GM12872 (cell line): ENCODE results near the gene KCNJ6.

ENCODE experiments used
- TF ChIP-seq, protein P1 (sequence below): IDR thresholded peaks from 3 replicates; pipeline ENCODE4 v1.5.1; 2011; ENCODE audit warnings: low read depth, mild to moderate bottlenecking, low read length, moderate library complexity; ENCODE audit not compliant: insufficient read depth

Gene KCNJ6, protein sequence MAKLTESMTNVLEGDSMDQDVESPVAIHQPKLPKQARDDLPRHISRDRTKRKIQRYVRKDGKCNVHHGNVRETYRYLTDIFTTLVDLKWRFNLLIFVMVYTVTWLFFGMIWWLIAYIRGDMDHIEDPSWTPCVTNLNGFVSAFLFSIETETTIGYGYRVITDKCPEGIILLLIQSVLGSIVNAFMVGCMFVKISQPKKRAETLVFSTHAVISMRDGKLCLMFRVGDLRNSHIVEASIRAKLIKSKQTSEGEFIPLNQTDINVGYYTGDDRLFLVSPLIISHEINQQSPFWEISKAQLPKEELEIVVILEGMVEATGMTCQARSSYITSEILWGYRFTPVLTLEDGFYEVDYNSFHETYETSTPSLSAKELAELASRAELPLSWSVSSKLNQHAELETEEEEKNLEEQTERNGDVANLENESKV

DNA sequence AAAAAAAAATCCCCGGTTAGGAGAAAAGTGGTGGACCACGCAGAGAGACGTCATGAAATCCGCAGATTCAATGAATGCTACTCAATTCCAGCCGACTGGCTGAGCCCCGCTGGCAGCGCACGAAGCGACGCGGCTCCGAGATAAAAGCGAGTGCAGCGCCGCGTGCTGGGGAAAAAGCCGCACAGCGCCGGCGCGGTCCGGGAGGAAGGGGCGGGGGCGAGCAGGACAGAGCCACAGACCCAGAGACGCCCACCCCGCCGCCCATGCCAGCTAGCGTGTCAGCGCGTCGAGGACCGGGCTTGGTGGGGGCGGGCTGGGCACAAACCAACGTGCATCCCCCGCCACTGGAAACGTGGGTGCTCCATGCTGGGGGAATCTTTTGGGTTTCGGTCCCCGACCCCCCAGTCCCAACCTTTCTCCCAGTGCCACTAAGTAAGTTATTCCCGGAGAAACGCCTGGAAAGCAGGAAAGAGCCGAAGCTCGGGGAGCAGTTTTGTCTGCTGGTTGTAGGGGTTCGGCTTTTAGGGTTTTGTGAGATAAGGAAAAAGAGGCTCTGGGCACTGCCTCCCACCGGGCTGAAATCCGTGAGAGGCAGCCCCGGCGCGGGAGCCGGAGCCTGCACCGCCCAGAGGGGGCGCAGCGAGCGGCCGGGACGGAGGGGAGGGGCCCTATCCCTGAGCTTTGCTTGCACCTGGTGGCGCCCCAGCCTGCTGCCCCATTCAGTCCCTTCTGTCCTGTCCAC is at the start of gene KCNJ6:
TSS of gene KCNJ6 (minus strand) at position 148 of the 742 bp plus-strand sequence. CDS start 75,775 bp downstream, outside the sequence.
- TF ChIP-seq, protein P1, sequence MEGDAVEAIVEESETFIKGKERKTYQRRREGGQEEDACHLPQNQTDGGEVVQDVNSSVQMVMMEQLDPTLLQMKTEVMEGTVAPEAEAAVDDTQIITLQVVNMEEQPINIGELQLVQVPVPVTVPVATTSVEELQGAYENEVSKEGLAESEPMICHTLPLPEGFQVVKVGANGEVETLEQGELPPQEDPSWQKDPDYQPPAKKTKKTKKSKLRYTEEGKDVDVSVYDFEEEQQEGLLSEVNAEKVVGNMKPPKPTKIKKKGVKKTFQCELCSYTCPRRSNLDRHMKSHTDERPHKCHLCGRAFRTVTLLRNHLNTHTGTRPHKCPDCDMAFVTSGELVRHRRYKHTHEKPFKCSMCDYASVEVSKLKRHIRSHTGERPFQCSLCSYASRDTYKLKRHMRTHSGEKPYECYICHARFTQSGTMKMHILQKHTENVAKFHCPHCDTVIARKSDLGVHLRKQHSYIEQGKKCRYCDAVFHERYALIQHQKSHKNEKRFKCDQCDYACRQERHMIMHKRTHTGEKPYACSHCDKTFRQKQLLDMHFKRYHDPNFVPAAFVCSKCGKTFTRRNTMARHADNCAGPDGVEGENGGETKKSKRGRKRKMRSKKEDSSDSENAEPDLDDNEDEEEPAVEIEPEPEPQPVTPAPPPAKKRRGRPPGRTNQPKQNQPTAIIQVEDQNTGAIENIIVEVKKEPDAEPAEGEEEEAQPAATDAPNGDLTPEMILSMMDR: 0 out of 3 replicates have a peak, but pooled peaks have one; percentile 17

DNA sequence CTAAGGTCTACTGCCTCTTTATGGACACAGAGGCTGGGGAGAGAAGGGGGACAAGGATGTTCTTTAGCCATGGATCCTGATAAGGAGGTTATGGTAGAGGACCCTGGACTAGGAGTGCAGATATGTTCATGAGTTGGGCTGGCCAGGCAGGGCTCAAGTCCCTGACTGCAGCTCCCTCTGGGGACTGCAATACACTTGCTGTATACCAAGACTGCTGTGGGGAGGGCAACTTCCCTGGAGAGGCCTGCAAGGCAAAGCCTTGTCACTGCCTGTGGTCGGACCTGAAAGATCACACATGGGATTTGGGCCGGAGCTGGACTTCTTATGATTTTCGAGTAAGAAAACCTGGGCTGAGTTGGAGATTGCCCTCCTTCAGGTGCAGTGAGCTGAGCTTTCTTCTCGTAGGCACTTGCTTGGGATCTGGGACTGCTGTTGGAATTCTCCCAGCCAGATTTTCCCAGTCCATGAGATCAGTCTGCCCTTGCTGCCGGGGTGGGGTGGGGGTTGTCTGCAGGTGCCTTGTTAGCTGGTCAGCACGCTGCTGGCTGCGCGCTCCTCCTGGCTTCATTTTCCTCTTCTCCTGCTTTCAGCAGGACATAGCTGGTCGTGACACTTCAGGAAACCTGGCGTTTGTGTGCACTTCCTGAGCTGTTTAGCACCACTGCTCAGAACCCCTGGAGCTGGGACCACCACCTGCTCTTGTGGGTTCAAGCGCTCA is 49.0 kb upstream of the KCNJ6 start:
- TF ChIP-seq, protein P1: no peak

DNA sequence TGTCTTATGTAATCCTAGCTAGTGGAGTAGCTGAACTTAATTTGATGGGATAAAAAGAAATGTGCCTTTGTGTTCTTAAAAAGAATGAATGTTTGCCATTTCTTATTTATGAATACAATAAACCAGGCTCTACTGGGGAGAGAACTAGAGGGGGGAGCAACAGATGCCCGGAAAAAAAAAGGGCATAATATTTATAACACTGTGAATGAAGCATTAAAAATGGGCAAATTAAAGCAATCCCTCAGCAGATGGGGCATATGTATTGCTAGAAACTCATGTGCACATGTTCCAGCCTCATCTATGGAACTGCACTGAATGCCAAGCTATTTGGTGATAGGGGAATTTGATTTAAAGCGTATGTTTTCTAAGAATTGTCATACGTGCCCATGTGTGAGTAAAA is 42.3 kb upstream of the KCNJ6 start:
- TF ChIP-seq, protein P1: no peak

DNA sequence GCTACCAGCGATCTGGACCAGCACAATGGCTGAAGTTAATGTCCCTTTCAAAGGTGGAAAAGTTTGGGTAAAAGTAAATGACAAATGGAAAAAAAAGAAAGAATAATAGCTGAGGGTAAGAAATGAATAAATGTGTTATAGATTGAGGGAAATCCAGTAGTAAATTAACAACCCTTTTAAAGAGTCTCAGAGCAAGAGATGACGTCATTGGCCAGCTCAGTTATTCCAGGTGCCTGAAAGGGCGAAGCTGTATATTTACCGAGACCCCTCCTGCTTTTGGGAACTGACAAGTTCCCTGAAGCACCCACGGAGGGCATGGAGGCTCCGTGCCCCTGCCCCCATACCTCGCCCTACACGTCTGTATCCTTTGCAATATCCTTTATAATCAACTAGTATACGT is 40.5 kb upstream of the KCNJ6 start:
- TF ChIP-seq, protein P1: no peak

DNA sequence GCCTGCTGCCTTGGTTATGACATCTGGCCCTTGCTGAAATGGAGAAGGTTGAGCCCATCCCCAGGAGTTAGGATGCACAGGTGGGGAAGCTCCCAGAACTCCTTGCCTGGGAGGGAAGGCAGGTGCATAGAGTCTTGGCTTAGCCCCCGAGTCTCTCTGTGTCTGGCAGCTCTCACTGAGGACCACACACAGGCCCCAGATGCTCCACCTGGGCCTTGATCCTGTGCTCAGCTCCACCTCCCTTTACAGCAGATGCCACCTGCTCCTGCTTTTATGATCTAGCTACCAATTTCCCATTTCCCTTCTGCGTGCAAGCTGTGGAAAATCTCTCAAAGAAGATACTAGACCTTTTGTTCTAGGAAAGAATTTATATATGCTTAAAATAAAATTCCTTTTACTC is 28.8 kb upstream of the KCNJ6 start:
- TF ChIP-seq, protein P1: no peak

DNA sequence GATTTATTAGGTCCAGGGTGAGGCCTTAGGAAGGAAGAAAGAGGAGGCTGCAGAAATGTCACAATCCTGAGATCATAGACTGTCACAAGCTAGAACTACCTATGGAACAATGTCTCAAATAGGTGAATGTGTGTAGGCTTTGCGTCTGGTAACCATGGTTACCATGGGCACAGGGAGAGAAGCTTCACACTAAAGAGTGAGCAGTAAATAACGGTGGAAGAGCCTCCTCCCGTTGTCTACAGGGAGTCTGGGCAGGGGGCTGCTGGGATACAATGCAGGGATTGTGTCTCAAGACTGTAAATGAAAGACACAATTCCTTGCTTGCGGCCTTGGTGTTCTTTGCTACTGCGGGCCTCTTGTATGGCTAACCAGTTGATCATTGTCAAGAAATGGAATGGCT is 28.2 kb upstream of the KCNJ6 start:
- TF ChIP-seq, protein P1: no peak

DNA sequence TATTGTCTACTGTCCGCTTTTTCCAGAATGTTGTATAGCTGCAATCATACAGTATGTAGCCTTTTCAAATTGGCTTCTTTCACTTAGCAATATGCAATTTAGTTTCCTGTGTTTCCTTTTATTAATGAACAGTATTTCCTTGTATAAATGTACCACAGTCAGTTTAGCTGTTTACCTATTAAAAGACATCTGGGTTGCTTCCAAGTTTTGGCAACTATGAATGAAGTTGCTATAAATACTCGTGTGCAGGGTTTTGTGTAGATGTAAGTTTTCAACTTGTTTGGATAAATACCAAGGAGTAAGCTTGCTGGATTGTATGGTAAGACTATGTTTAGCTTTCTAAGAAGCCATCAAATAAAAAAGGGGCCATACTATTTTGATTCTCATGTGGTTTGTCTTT is 24.4 kb upstream of the KCNJ6 start:
- TF ChIP-seq, protein P1: no peak
